Measurements from ENCODE around the gene CYP1B1. TPM values are rescaled to one million over a fixed set of nuclear protein-coding genes. Genes with fewer than 3 reads are reported as not detected.
A peak's percentile ranks its signal among the peaks of the same experiment; 100 is the strongest.

Gene CYP1B1
- total and polyA plus RNA-seq, 2 experiments from 2014 or later = 56.0 to 116 TPM

GRCh38 chr2:38070438-38070837 lies 5.5 kb downstream of the CYP1B1 start:
- TF ChIP-seq EZH2phosphoT487 (IDR thresholded peaks at IDR 0.05; ENCODE audit: insufficient read depth, low read depth) = no peak
- no peak for TF ChIP-seq EZH2 (IDR thresholded peaks at IDR 0.05; ENCODE audit: insufficient read depth, poor library complexity, severe bottlenecking)

GRCh38 chr2:38068234-38068633 lies 7.7 kb downstream of the CYP1B1 start:
- in situ Hi-C loops (cut with MboI) = no loop called here
- H3K4me2 ChIP-seq (ENCODE audit: unreplicated experiment) = peak overlapping the region; percentile 30
- no peaks in the 10 kb centered on the region for H3K9me3 ChIP-seq (ENCODE audit: low read depth)
- peak; percentile 34 for DNase-seq
- peaks cover 6% of the 10 kb centered on the region for H3K4me1 ChIP-seq (ENCODE audit: insufficient read depth)
- H2AFZ ChIP-seq = no peak overlapping the region
- peaks cover 28% of the 10 kb centered on the region for H3F3A ChIP-seq (ENCODE audit: insufficient read depth)
- no peak overlapping the region for H3K9ac ChIP-seq
- no peaks in the 10 kb centered on the region for H3K27me3 ChIP-seq (replicated peaks; ENCODE audit: insufficient read depth)
- peaks cover 12% of the 10 kb centered on the region; the same call in 1 of the 2 replicates for H3K36me3 ChIP-seq (ENCODE audit: low read depth)
- no peaks in the 10 kb centered on the region for H3K79me2 ChIP-seq (ENCODE audit: insufficient read depth)
- H3K4me3 ChIP-seq = peak overlapping the region; percentile 43
- H4K20me1 ChIP-seq (ENCODE audit: insufficient read depth) = no peaks in the 10 kb centered on the region
- TF ChIP-seq EZH2 (IDR thresholded peaks at IDR 0.05; ENCODE audit: insufficient read depth, poor library complexity, severe bottlenecking) (no peak), EZH2phosphoT487 (IDR thresholded peaks at IDR 0.05; ENCODE audit: insufficient read depth, low read depth) (no peak)
- H3K9me2 ChIP-seq (ENCODE audit: insufficient read depth) = no peaks in the 10 kb centered on the region
- no peak overlapping the region for H3K27ac ChIP-seq
- 48 to 54% methylated on average over 4 of the region's 4 CpGs for WGBS, 2 experiments (ENCODE audit: low coverage in 1 of 2, low lambda C conversion rate in 2 of 2, missing lambda C conversion rate in 2 of 2)

More at GRCh38 chr2:38070438-38070837, 5.5 kb downstream of the CYP1B1 start:
- Histone ChIP-seq H3K27ac (no peak overlapping the region), H3K27me3 (replicated peaks; ENCODE audit: insufficient read depth) (no peaks in the 10 kb centered on the region), H3K4me2 (ENCODE audit: unreplicated experiment) (no peak overlapping the region), H2AFZ (no peak overlapping the region), H3K9me3 (ENCODE audit: low read depth) (no peaks in the 10 kb centered on the region), H3K9me2 (ENCODE audit: insufficient read depth) (no peaks in the 10 kb centered on the region), H3K4me3 (peak overlapping the region; percentile 13; the same call in 1 of the 2 replicates), H3K79me2 (ENCODE audit: insufficient read depth) (no peaks in the 10 kb centered on the region), H3K4me1 (ENCODE audit: insufficient read depth) (peaks cover 6% of the 10 kb centered on the region), H3K9ac (no peak overlapping the region), H3F3A (ENCODE audit: insufficient read depth) (peaks cover 28% of the 10 kb centered on the region), H3K36me3 (ENCODE audit: low read depth) (peaks cover 12% of the 10 kb centered on the region; the same call in 1 of the 2 replicates), H4K20me1 (ENCODE audit: insufficient read depth) (no peaks in the 10 kb centered on the region)
- WGBS, 2 experiments (ENCODE audit: low coverage in 1 of 2, low lambda C conversion rate in 2 of 2, missing lambda C conversion rate in 2 of 2) = 91 to 94% methylated on average over 3 of the region's 3 CpGs
- DNase-seq = no peak
- in situ Hi-C loops (cut with MboI) = no loop called here

- no peaks in the 10 kb centered on the region for H3K9me2 ChIP-seq (ENCODE audit: insufficient read depth)
- 71% methylated on average over 6 of the region's 6 CpGs for WGBS, 2 experiments (ENCODE audit: low coverage in 1 of 2, low lambda C conversion rate in 2 of 2, missing lambda C conversion rate in 2 of 2)
- H4K20me1 ChIP-seq (ENCODE audit: insufficient read depth) = no peaks in the 10 kb centered on the region
- peaks cover 19% of the 10 kb centered on the region for H3F3A ChIP-seq (ENCODE audit: insufficient read depth)
- H3K9me3 ChIP-seq (ENCODE audit: low read depth) = no peaks in the 10 kb centered on the region
- DNase-seq = no peak
- no peak overlapping the region for H2AFZ ChIP-seq
- TF ChIP-seq EZH2 (IDR thresholded peaks at IDR 0.05; ENCODE audit: insufficient read depth, poor library complexity, severe bottlenecking) = no peak
- TF ChIP-seq EZH2phosphoT487 (IDR thresholded peaks at IDR 0.05; ENCODE audit: insufficient read depth, low read depth) = no peak
- no peak overlapping the region for H3K9ac ChIP-seq
- no peaks in the 10 kb centered on the region for H3K79me2 ChIP-seq (ENCODE audit: insufficient read depth)
- H3K27ac ChIP-seq = no peak overlapping the region
- no peaks in the 10 kb centered on the region for H3K27me3 ChIP-seq (replicated peaks; ENCODE audit: insufficient read depth)
- H3K4me2 ChIP-seq (ENCODE audit: unreplicated experiment) = peak overlapping the region; percentile 4
- peaks cover 12% of the 10 kb centered on the region; the same call in 1 of the 2 replicates for H3K36me3 ChIP-seq (ENCODE audit: low read depth)
- in situ Hi-C loops (cut with MboI) = no loop called here
- H3K4me1 ChIP-seq (ENCODE audit: insufficient read depth) = peaks cover 6% of the 10 kb centered on the region
- H3K4me3 ChIP-seq = no peak overlapping the region
Observed at GRCh38 chr2:38066421-38067115, 9.4 kb downstream of the CYP1B1 start.

- peaks cover 6% of the 10 kb centered on the region for H3K4me1 ChIP-seq (ENCODE audit: insufficient read depth)
- no peaks in the 10 kb centered on the region for H3K27me3 ChIP-seq (replicated peaks; ENCODE audit: insufficient read depth)
- DNase-seq = no peak
- WGBS, 2 experiments (ENCODE audit: low coverage in 1 of 2, low lambda C conversion rate in 2 of 2, missing lambda C conversion rate in 2 of 2) = 83 to 87% methylated on average over 6 of the region's 6 CpGs
- in situ Hi-C loops (cut with MboI) = no loop called here
- H3K36me3 ChIP-seq (ENCODE audit: low read depth) = peaks cover 10% of the 10 kb centered on the region; the same call in 1 of the 2 replicates
- no peak overlapping the region for H3K4me2 ChIP-seq (ENCODE audit: unreplicated experiment)
- H4K20me1 ChIP-seq (ENCODE audit: insufficient read depth) = no peaks in the 10 kb centered on the region
- peaks cover 24% of the 10 kb centered on the region for H3F3A ChIP-seq (ENCODE audit: insufficient read depth)
- no peaks in the 10 kb centered on the region for H3K9me3 ChIP-seq (ENCODE audit: low read depth)
- no peaks in the 10 kb centered on the region for H3K79me2 ChIP-seq (ENCODE audit: insufficient read depth)
- H3K27ac ChIP-seq = no peak overlapping the region
- no peak overlapping the region for H3K4me3 ChIP-seq
- no peaks in the 10 kb centered on the region for H3K9me2 ChIP-seq (ENCODE audit: insufficient read depth)
- no peak overlapping the region for H3K9ac ChIP-seq
- TF ChIP-seq EZH2 (IDR thresholded peaks at IDR 0.05; ENCODE audit: insufficient read depth, poor library complexity, severe bottlenecking) (no peak), EZH2phosphoT487 (IDR thresholded peaks at IDR 0.05; ENCODE audit: insufficient read depth, low read depth) (no peak)
- H2AFZ ChIP-seq = no peak overlapping the region
Observed at GRCh38 chr2:38065502-38066135, 10.3 kb downstream of the CYP1B1 start.
